Dedifferentiated amniotic fluid mesenchymal stem cell (primary cell): ENCODE data around the gene GRIP1.
"Not testable (repeated sequence)": the region's sequence is repeated elsewhere in the genome, so short reads cannot be mapped to it uniquely, and the experiment has no call there.

ENCODE experiments used
- DNase-seq: peaks from one replicate; pipeline ENCODE4 v3.0.0-alpha.2; 2016; ENCODE audit errors: extremely low spot score

GRIP1 gene

GRCh38 chr12:66331016-66331415, 347.9 kb downstream of the GRIP1 start:
- no peak for DNase-seq

DNA sequence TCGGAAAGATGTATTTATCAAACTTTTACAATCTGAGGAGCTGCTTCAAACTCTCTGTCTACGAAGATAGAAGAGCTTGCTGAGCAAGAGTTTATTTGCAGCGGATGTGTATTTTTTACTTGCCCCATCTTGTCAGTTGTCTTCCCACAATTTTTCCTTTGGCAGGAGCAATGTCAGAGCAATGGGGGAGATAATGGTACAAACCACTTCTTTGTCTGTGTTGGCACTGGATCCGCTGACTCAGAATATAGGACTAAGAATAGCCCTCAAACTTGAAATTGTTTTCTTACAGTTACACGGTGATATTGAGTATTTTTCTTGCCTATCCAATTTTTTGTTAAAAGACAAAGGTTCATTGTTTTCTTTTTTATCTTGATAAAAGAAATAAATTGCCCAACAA, 348.9 kb downstream of the GRIP1 start:
- DNase-seq, result no peak

DNA sequence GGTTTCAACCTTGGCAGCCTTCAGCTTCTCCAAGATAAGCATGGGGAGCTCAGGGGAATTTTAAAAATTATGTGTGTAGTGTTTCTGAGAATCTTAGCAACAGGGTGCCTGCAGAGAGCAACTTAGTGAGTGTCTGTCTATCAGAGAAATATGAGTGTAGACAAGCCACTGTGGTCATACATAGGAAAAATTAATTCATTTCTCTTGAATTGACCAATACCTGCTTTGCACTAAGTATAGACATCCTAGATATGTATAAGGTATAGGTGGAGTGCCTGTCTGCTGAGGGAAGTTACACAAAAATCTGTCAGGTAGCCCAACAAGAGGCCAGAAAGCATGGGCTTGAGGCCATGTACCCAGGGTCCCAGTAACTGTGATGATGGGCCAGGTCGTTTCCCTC, 355.9 kb downstream of the GRIP1 start:
- no peak for DNase-seq

DNA sequence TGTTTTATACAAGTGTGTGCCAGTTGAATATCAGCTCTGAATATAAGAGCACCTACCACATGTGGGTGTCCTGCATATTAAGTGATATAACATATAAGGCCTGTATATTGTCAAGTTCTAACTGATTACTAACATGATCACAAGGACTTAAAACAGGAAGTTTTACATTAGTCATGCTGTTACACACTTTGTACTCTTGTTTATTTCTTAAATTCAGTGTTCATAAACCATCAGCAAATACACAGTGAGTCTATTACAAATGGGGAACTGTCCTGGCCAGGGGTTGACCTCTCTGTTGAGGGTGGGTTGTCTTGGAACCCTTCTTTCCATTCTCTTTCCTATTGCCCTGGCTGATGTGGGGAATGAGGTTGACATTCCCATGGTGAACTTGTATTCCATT, 357.4 kb downstream of the GRIP1 start:
- DNase-seq, result no peak

DNA sequence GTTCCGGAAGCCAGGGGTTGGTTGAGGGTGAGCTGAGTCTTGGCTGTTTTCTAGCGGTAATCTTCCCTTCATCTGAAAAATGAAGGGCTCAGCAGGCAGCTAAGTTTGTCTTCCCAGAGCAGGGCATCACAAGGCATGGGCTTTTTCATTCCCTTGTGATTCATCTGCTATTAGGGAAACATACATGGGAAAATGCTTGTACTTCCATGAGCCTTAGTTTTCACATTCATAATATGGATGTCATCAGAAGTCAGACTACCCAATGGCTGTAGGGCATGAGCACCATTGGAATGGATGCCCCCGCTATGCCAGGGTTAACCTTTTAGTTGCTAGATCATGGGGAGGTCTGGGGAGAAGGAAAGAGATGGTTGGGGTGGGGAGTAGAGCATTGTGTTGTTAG, 357.9 kb downstream of the GRIP1 start:
- no peak for DNase-seq

GRCh38 chr12:66319266-66319954, 359.5 kb downstream of the GRIP1 start:
- DNase-seq, result no peak

- no peak for DNase-seq
These were observed 364.6 kb downstream of the GRIP1 start for GRCh38 chr12:66314278-66314677.

DNA sequence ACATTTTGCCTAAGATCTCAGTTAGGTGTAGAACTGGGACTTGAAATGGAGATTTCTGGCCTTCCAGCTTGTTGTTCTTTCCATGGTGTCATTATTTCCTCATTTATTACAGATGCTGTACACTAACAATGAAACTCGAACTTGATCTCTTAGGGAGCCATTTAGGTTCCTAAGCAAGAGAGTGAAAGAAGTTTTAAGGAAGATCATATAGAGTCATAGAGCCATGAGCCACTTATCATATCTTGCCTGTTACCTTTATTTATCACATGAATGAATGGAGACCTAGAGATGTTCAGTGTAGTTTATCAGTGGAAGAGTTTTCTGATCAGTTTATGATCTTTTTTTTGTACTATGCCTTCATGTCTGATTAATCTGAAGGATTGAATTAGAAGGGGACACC, 366.7 kb downstream of the GRIP1 start:
- DNase-seq, result no peak

- DNase-seq, result no peak
These were observed 369.3 kb downstream of the GRIP1 start for GRCh38 chr12:66309606-66310005.

DNA sequence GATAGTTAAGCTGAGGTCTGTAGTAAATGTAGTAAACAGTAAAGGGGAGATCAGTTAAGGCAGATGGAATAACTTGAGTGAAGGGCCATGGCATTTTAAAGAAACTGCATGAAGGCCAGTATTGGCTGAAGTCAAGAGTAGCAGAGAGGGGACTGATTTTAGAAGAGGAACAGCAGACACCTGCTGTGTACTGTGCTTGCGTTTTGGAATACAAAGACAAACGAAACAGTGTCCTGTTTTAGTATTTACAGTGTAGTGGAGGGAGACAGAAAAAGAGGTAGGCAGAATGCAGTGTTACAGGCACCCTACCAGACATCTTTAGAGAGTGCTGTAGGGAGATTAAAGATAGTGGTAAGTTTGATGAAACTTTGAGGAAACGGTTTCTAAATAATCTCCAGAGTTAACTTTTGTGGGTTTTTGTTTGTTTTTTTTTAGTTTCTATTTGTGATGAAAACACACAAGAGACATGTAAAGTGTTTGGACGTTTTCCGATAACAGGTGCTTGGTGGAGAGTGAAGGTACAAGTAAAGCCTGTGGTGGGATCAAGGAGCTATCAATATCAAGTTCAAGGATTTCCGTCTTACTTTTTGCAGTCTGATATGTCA, 374.5 kb downstream of the GRIP1 start:
- no peak for DNase-seq

GRCh38 chr12:66303316-66303804, 375.5 kb downstream of the GRIP1 start:
- DNase-seq, result not testable (repeated sequence)

DNA sequence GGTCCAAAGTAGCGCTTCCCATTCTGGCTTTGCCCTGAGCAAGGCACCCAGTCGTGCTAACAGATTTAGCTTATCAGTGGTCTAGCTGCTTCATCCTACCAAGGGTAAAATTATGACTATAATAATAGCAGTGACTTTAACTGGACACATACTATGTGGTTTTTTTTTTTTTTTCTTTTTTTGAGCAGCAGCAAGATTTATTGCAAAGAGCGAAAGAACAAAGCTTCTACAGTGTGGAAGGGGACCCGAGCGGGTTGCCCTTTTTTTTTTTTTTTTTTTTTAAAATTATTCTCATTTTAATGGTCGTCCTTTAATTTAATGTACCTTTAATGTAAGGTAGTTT, 376.1 kb downstream of the GRIP1 start:
- DNase-seq, result no peak

GRCh38 chr12:66301944-66302826, 376.7 kb downstream of the GRIP1 start, which contains the start of gene HELB:
HELB (plus strand) TSS chr12:66302493; CDS start chr12:66302604, 111 bp downstream.
- peak; percentile 94 for DNase-seq

DNA sequence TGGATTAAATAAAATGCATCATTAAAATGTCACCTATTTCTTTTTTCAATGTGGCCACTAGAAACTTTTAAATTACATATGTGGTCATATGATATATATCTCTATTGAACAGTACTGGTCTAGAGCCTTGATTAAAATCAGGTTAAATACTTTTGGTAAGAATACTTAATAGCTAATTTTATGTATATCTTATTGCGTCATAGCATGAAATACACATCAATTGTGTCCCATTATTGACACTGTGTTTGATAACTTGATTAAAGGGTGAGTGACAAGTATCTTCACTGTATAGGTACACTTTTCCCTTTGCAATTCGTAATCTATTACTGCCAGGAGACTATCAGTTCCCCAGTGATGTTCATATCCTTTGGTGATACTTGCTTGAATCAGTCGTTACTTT, 381.0 kb downstream of the GRIP1 start:
- DNase-seq, result no peak
